Effector memory CD4-positive, alpha-beta T cell (primary cell): ENCODE measurements around the gene KCNH6.

Experiments
- DNase-seq, 3 donors: peaks; one replicate each; pipeline ENCODE4 v3.0.0-alpha.2; 2020
- H3K27ac ChIP-seq: 2 replicates; pipeline ENCODE4 v1.7.0; 2013; ENCODE audit warnings: mild to moderate bottlenecking, low read length, moderate library complexity; ENCODE audit not compliant: insufficient read depth, poor library complexity, severe bottlenecking
- H3K27me3 ChIP-seq: replicated peaks from 2 replicates; pipeline ENCODE4 v1.7.0; 2013; ENCODE audit warnings: mild to moderate bottlenecking, low read length; ENCODE audit not compliant: insufficient read depth, control insufficient read depth, poor library complexity, severe bottlenecking
- H3K36me3 ChIP-seq: 2 replicates; pipeline ENCODE4 v1.7.0; 2013; ENCODE audit warnings: mild to moderate bottlenecking, low read length, moderate library complexity; ENCODE audit not compliant: control insufficient read depth, insufficient read depth
- H3K4me1 ChIP-seq: 2 replicates; pipeline ENCODE4 v1.7.0; 2013; ENCODE audit warnings: low read length, mild to moderate bottlenecking; ENCODE audit not compliant: control insufficient read depth, insufficient read depth, poor library complexity, severe bottlenecking
- H3K4me3 ChIP-seq: 2 replicates; pipeline ENCODE4 v1.7.0; 2013; ENCODE audit warnings: low read length, low read depth, mild to moderate bottlenecking; ENCODE audit not compliant: insufficient read depth, poor library complexity, severe bottlenecking
- H3K9me3 ChIP-seq: 2 replicates; pipeline ENCODE4 v1.7.0; 2013; ENCODE audit warnings: mild to moderate bottlenecking, low read length, moderate library complexity; ENCODE audit not compliant: control insufficient read depth

The KCNH6 gene

DNA sequence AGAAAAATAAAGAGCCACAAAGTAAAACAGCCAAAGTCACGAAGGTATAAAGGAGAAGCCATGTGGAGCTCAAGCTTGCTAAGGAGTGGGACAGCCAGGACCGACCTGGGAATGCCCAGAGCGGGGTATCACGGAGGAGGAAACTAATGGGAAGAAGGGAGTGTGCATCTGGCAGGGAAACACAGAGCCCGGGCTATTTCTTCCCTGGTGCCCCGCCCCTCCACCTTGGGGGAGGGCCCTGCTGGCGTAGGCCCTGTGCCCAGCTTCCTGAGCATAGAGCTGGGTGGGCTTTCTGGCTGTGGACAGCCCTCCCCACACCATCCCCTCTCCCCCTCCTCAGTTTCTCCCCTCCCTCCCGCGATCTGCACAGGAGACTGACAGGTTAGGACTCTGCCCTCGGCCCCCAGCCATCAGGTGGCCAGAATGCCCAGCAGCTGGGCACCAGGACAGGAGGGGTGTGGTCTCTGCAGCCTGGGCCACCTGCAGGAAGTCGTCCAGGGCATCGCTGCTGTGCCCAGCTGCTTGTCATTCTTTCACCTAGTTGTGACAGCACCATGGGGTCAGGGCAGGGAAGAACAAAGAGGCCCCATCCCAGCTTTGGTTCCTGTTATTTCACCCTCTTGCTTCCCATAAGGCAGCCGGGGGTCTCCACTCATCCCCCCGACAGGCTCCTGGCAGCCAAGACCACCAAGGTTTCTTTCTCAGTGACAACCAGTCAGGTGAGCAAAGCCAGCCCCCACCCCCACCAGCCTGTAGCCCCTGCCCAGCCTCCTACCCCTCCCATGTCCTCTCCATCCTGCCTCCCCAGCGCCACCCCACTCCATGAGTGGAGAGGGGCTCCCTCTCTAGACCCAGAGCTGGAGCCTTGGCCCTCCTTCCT lies 20.0 kb downstream of the KCNH6 start:
- no peaks in the 10 kb centered on the region for H3K36me3 ChIP-seq
- no peak overlapping the region for H3K27ac ChIP-seq
- DNase-seq: no peak
- H3K9me3 ChIP-seq: no peaks in the 10 kb centered on the region
- no peak overlapping the region for H3K4me3 ChIP-seq
- peaks cover 4% of the 10 kb centered on the region for H3K4me1 ChIP-seq
- H3K27me3 ChIP-seq: peaks cover 5% of the 10 kb centered on the region

DNA sequence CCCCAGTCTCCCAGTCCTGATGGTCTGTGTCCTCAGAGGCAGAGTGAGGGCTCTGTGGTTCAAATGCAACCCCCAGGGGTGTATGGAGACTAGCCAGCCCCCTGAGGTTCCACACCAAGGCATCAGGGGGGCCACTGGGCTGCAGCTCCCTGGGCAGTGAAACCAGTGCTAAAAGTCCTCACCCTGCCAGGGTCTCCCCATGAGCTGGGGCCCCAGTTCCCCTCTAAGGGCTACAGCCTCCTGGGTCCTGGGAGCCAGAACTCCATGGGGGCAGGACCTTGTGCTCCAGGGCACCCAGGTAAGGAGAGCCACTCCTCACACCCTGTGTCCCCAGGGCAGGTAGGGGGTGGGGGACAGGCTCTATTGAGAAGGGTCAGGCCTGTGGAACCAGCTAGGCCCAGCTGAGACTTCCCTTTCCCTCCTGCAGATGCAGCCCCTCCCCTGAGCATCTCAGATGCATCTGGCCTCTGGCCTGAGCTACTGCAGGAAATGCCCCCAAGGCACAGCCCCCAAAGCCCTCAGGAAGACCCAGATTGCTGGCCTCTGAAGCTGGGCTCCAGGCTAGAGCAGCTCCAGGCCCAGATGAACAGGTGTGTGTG lies 20.8 kb downstream of the KCNH6 start:
- H3K9me3 ChIP-seq: no peaks in the 10 kb centered on the region
- H3K36me3 ChIP-seq: no peaks in the 10 kb centered on the region
- no peak overlapping the region for H3K4me3 ChIP-seq
- H3K4me1 ChIP-seq: no peaks in the 10 kb centered on the region
- no peak overlapping the region for H3K27ac ChIP-seq
- DNase-seq: no peak
- H3K27me3 ChIP-seq: no peaks in the 10 kb centered on the region

DNA sequence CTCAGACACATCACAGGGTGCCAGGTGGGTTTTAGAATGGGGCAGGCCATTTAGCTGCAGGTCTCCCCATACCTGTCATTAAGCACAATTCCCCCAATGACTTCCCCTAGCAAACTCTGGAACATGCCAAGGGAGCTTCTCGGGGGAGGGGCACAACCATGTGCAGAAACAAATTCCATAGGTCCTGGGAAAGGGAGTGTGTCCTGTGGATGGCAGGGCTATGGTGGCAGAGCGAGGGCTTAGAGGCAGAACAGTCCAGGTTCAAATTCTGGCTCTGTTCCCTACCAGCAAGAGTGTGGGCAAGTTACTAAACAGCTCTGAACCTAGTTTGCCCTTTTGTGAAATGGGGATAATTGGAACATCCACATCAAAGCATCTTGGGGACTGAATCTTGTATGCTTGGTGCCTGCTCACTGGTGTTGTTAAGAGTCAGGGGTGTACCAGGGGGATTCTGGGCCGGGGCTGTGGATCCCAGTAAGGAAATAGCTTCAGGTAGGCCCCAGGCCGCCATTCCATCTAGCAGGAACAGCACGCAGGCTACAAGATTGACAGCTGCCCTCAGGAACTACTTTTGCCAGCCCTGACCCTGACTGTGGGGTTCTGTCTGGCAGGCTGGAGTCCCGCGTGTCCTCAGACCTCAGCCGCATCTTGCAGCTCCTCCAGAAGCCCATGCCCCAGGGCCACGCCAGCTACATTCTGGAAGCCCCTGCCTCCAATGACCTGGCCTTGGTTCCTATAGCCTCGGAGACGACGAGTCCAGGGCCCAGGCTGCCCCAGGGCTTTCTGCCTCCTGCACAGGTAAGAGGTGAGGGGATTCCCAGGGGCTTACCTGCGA lies 21.5 kb downstream of the KCNH6 start:
- no peaks in the 10 kb centered on the region for H3K36me3 ChIP-seq
- no peak overlapping the region for H3K27ac ChIP-seq
- no peaks in the 10 kb centered on the region for H3K27me3 ChIP-seq
- no peak for DNase-seq
- H3K4me3 ChIP-seq: no peak overlapping the region
- H3K4me1 ChIP-seq: peaks cover 3% of the 10 kb centered on the region
- H3K9me3 ChIP-seq: no peaks in the 10 kb centered on the region

DNA sequence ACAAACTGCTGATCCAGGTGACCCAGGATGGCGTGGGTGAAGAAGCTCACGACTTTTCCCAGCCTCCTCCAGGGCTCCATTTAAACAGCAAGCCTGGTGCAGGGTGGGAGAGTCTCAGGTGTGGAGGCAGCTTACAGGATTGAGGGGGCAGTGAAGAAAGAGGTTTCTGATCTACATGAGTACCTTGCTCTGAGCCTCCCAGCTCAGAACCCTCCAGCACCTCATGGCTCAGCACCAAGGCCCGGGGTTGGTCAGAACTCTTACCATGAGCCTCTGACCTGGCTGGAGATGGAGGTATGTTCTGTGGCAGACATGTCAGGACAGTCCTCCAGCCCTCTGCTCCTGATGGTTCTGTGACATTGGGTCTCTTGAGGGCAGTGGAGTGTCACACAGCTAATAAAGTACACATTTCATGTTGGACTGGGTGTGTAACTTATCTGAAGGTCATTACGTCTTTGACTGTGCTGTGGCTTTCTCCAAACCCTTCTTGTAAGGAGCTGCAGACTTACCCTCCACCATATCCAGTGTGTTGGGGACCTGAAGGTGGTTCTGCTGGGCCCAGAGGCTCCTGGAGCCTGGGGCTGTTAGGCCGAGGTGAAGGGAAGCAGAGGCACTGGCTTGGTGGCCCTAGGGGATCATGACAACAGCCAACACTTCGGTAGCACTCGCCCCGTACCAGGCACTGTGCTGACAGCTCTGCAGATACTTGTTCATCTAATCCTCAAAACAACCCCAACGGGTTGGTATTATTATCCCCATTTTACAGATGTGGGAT lies 23.3 kb downstream of the KCNH6 start:
- Histone ChIP-seq H3K27me3 (no peaks in the 10 kb centered on the region), H3K9me3 (no peaks in the 10 kb centered on the region), H3K4me1 (peaks cover 4% of the 10 kb centered on the region), H3K36me3 (no peaks in the 10 kb centered on the region), H3K4me3 (no peak overlapping the region), H3K27ac (no peak overlapping the region)
- no peak for DNase-seq

DNA sequence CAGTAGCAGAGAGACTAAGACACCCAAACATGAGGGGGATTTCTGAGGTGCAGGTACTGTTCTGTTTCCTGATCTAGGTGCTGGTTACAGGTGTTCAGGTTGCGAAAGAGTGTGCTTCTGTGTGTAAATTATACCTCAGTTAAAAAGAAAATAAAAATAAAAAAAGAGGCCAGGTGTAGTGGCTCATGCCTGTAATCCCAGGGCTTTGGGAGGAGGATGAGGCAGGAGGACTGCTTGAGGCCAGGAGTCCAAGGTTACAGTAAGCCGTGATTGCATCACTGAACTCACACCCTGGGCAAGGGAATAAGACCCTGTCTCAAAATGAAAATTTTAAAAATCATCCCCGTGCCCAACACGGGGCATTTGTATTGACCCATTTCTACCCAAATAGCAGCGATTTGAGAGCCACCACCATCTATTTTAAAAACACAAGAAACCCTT lies 23.9 kb downstream of the KCNH6 start:
- H3K27ac ChIP-seq: no peak overlapping the region
- no peaks in the 10 kb centered on the region for H3K9me3 ChIP-seq
- no peaks in the 10 kb centered on the region for H3K36me3 ChIP-seq
- DNase-seq: no peak
- H3K4me3 ChIP-seq: no peak overlapping the region
- H3K4me1 ChIP-seq: peaks cover 4% of the 10 kb centered on the region
- no peaks in the 10 kb centered on the region for H3K27me3 ChIP-seq

DNA sequence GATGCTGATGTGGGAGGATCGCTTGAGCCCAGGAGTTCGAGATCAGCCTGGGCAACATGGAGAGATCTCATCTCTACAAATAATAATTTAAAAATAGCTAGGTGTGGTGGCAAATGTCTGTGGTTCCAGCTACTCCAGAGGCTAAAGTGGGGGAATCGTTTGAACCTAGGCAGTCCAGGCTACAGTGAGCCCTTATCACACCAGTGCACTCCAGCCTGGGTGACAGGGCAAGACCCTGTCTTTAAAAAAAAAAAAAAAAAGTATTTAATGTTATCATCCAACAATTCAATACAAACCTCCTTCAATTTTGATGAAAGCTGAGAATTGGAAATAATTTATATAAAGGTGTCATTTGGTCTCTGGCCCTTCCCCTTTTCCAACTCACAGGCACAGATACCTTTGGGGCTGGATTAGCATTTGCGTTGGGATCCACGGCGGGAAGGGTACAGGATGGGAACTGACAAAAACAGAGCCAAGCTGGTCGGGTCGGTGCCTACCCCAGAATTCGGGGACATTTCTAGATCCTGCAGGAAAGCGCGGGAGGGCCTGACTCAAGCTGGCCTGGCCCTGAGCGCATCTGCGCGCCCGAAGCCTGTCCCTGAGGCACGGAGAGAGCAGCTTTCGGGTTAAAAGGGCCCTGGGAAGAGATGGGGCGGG lies 26.3 kb downstream of the KCNH6 start:
- peaks cover 9% of the 10 kb centered on the region for H3K4me1 ChIP-seq
- no peaks in the 10 kb centered on the region for H3K36me3 ChIP-seq
- H3K4me3 ChIP-seq: peak overlapping the region; percentile 88
- DNase-seq: no peak
- no peaks in the 10 kb centered on the region for H3K27me3 ChIP-seq
- H3K9me3 ChIP-seq: no peaks in the 10 kb centered on the region
- H3K27ac ChIP-seq: peak overlapping the region; percentile 91

DNA sequence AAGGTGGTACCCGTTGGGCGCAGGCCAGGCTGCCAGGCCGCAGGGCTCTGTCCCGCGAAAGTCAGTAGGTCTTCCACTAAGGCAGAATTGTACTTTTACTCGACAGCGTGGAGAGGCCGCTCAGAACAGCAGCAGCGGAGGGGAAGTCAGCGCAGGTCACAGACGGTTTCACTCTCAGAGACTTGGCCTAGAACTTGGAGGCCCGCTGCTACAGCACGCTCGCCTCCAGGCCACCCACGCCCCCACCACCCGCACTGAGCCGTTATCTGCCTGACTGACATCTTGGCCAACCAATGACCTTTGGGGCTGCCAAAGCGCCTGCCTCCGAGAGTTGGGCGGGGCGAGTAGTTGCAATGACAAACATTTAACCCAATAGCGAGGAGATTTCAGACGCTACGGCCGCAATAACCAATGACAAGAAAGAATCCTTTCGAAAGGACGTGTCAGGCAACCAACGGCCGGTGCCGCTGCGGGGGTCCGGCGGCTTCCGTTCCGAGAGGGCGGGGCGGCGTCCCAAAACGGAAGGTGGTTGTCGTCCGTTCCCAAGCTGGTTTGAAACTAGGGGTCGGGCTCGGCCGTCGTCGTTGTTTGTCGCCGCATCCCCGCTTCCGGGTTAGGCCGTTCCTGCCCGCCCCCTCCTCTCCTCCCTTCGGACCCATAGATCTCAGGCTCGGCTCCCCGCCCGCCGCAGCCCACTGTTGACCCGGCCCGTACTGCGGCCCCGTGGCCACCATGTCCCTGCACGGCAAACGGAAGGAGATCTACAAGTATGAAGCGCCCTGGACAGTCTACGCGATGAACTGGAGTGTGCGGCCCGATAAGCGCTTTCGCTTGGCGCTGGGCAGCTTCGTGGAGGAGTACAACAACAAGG lies 27.0 kb downstream of the KCNH6 start, which contains the start of gene DCAF7:
TSS of gene DCAF7 (plus strand) at position 532 of the 871 bp plus-strand sequence. CDS start at position 733, 201 bp downstream.
- H3K9me3 ChIP-seq: no peaks in the 10 kb centered on the region
- peaks cover 9% of the 10 kb centered on the region for H3K4me1 ChIP-seq
- H3K27ac ChIP-seq: peak within 1 kb of the TSS; percentile 91
- no peaks in the 10 kb centered on the region for H3K36me3 ChIP-seq
- H3K27me3 ChIP-seq: no peaks in the 10 kb centered on the region
- peak within 1 kb of the TSS; percentile 88 for H3K4me3 ChIP-seq
- peak; percentile 98 to 99 (median 99) for DNase-seq

DNA sequence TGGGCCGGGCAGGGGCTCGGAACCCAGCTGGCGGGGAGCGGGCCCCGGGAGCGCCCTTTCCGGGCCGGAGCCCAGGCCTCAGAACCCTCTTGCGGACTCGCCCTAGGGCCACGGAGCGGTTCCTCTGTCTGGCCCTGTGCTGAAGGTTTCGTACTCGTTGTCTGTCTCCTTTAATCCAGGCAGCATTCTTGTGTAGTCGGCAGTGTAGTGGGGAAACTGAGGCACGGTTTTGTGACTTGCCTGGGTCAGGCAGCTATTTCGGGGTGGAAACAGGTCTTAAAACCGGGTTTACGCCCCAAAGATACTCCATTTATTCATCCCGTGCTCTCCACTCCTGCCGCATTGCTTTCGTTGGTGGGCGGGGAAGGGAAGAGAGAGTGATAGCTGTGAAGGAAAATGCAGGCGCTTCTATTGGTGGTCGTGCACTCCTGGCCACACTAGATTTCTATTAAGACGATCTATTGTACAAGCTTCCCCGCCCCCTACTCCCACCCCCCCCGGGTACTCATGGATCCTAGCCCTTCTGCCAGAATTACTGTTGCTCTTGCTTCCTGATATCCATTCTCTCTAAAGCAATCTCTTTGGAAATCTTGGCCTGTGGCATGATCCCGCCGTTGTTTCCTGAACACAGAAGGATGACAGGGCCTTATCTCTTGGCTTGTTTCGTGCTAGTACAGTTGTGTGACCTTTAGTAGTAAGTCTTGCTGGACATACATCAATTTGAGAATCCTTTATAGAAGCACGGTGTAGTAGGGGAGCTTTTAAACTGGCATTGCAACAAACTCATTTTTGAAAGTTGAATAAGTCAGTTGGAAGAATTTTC lies 27.9 kb downstream of the KCNH6 start:
- DNase-seq: peak in 1 of 3 donors; percentile 12
- Histone ChIP-seq H3K27ac (peak overlapping the region; percentile 91), H3K36me3 (no peaks in the 10 kb centered on the region), H3K9me3 (no peaks in the 10 kb centered on the region), H3K27me3 (no peaks in the 10 kb centered on the region), H3K4me3 (peak overlapping the region; percentile 88), H3K4me1 (peaks cover 9% of the 10 kb centered on the region)
